Effector memory CD8-positive, alpha-beta T cell (primary cell): ENCODE results near the gene PEX6.
A peak's percentile ranks its signal among the peaks of the same experiment; 100 is the strongest.

Experiments used
- ATAC-seq: fragments of 150-1000 bp; cut with Tn5 transposase; replicated peaks from 2 replicates; pipeline ENCODE4 v1.10.0; 2021; ENCODE audit warnings: mild to moderate bottlenecking, moderate library complexity
- DNase-seq, 3 experiments: peaks; one replicate each; pipeline ENCODE4 v3.0.0; 2021
- H3K27ac Mint-ChIP-seq, 2 donors: one replicate each; pipeline ENCODE4 v1.8.0; 2022; ENCODE audit warnings: mild to moderate bottlenecking in 2 of 2, mixed read lengths in 2 of 2, moderate library complexity in 2 of 2
- H3K27me3 Mint-ChIP-seq, 2 donors: one replicate each; pipeline ENCODE4 v1.8.0; 2022; ENCODE audit warnings: mixed read lengths in 2 of 2
- H3K36me3 Mint-ChIP-seq: one replicate; pipeline ENCODE4 v1.8.0; 2022; ENCODE audit warnings: mild to moderate bottlenecking, moderate library complexity, mixed read lengths; ENCODE audit not compliant: insufficient read depth
- H3K4me1 Mint-ChIP-seq, 2 donors: one replicate each; pipeline ENCODE4 v1.8.0; 2022; ENCODE audit warnings: low read depth in 2 of 2, mixed read lengths in 2 of 2
- H3K4me3 Mint-ChIP-seq, 2 donors: one replicate each; pipeline ENCODE4 v1.8.0; 2022; ENCODE audit warnings: mild to moderate bottlenecking in 2 of 2, mixed read lengths in 2 of 2, moderate library complexity in 2 of 2
- H3K9me3 Mint-ChIP-seq, 2 donors: one replicate each; pipeline ENCODE4 v1.8.0; 2022; ENCODE audit warnings: mixed read lengths in 2 of 2

PEX6 gene

GRCh38 chr6:42933205-42933604 is 45.8 kb downstream of the PEX6 start:
- H3K4me3 Mint-ChIP-seq: peak overlapping the region; percentile 95 to 97
- no peak for DNase-seq
- H3K27ac Mint-ChIP-seq: peak overlapping the region; percentile 97 to 98
- no peaks in the 10 kb centered on the region for H3K27me3 Mint-ChIP-seq
- no peaks in the 10 kb centered on the region for H3K9me3 Mint-ChIP-seq
- H3K4me1 Mint-ChIP-seq: peaks cover 50 to 59% of the 10 kb centered on the region in 2 donors
- no peak for ATAC-seq
- peaks cover 65% of the 10 kb centered on the region for H3K36me3 Mint-ChIP-seq

DNA sequence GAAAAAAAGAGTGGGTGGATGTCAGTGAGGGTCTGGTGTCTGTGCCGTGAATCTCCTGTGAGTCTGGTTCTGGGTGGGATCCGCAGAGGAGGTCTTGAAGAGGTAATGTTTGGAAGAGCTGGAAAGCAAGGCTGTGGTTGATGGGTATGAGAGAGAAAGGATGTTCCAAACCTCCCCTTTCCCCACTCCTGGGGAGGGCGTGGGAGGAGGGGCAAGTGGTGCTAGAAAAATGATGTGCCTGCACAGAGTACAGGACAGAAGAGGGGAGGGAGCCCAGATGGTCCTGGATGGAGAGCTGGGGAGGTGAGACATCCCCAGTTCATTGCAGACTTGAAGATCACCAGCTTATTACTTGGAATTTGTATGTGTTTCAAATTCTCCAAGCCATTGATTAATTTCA is 46.6 kb downstream of the PEX6 start:
- Mint-ChIP-seq H3K9me3 (no peaks in the 10 kb centered on the region), H3K4me3 (peak overlapping the region; percentile 95 to 97), H3K27me3 (no peaks in the 10 kb centered on the region), H3K36me3 (peaks cover 60% of the 10 kb centered on the region), H3K27ac (peak overlapping the region; percentile 97 to 98), H3K4me1 (peaks cover 47 to 55% of the 10 kb centered on the region in 2 donors)
- ATAC-seq (no peak), DNase-seq (no peak)

- ATAC-seq: peak; percentile 32
- Mint-ChIP-seq H3K27ac (peak overlapping the region; percentile 97 to 98), H3K4me3 (peak overlapping the region; percentile 95 to 97), H3K27me3 (no peaks in the 10 kb centered on the region), H3K9me3 (no peaks in the 10 kb centered on the region), H3K4me1 (peaks cover 42 to 50% of the 10 kb centered on the region in 2 donors), H3K36me3 (peaks cover 42% of the 10 kb centered on the region)
- peak in 2 of 3 experiments; percentile 40 to 44 for DNase-seq
These were observed 49.1 kb downstream of the PEX6 start for GRCh38 chr6:42929821-42930360.

- H3K4me1 Mint-ChIP-seq: peaks cover 42 to 49% of the 10 kb centered on the region in 2 donors
- peak within 1 kb of the TSS; percentile 97 to 98 for H3K27ac Mint-ChIP-seq
- H3K4me3 Mint-ChIP-seq: peak within 1 kb of the TSS; percentile 95 to 97
- H3K9me3 Mint-ChIP-seq: no peaks in the 10 kb centered on the region
- peak; percentile 91 to 92 (median 92) for DNase-seq
- peaks cover 35% of the 10 kb centered on the region for H3K36me3 Mint-ChIP-seq
- ATAC-seq: peak; percentile 81
- no peaks in the 10 kb centered on the region for H3K27me3 Mint-ChIP-seq
These were observed 49.8 kb downstream of the PEX6 start, which contains the start of gene CNPY3 for GRCh38 chr6:42928986-42929820. CNPY3 (plus strand) TSS chr6:42929480; CDS start chr6:42929571, 91 bp downstream.

GRCh38 chr6:42925248-42925857 is 53.6 kb downstream of the PEX6 start:
- no peak overlapping the region for H3K4me3 Mint-ChIP-seq
- no peaks in the 10 kb centered on the region for H3K27me3 Mint-ChIP-seq
- H3K36me3 Mint-ChIP-seq: peaks cover 16% of the 10 kb centered on the region
- peaks cover 13 to 15% of the 10 kb centered on the region in 2 donors for H3K4me1 Mint-ChIP-seq
- no peak overlapping the region for H3K27ac Mint-ChIP-seq
- DNase-seq: no peak
- no peak for ATAC-seq
- H3K9me3 Mint-ChIP-seq: no peaks in the 10 kb centered on the region

DNA sequence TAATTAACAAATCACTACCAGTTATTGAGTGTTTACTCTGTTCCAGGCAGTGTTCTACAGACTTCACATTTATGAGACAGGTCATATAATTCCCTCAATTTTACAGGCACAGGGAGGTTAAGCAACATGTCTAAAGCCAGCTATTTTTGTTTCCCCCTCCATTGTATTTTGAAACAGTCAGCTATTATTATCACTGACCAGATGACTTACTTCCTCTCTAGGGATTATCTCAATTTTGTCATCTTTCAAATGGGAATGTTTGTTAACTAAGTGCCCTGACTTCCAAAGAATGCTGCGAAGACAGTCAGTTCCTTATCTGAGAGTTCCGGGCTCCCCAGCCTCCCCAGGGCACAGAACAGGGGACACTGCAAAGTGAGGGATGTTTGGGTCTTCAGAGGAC is 55.3 kb downstream of the PEX6 start:
- no peaks in the 10 kb centered on the region for H3K9me3 Mint-ChIP-seq
- no peaks in the 10 kb centered on the region for H3K27me3 Mint-ChIP-seq
- no peak overlapping the region for H3K27ac Mint-ChIP-seq
- ATAC-seq: no peak
- H3K4me1 Mint-ChIP-seq: peaks cover 5% of the 10 kb centered on the region in 2 donors
- no peak overlapping the region for H3K4me3 Mint-ChIP-seq
- no peak for DNase-seq
- peaks cover under 1% of the 10 kb centered on the region for H3K36me3 Mint-ChIP-seq

DNA sequence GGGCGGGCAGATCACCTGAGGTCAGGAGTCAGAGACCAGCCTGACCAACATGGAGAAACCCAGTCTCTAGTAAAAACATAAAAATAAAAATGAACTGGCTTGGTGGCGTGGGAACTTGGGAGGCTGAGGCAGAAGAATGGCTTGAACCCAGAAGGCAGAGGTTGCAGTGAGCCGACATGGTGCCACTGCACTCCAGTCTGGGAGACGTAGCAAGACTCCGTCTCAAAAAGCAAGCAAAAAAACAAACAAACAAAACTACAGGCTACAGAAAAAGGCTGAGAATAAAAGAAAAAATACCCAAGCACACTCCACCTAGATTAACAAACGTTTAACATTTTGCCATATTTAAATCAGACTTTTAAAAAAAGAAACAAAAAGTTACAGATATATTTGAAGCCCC is 57.2 kb downstream of the PEX6 start:
- DNase-seq (no peak), ATAC-seq (no peak)
- Mint-ChIP-seq H3K9me3 (no peaks in the 10 kb centered on the region), H3K36me3 (no peaks in the 10 kb centered on the region), H3K27ac (no peak overlapping the region), H3K4me1 (no peaks in the 10 kb centered on the region), H3K27me3 (no peaks in the 10 kb centered on the region), H3K4me3 (no peak overlapping the region)

DNA sequence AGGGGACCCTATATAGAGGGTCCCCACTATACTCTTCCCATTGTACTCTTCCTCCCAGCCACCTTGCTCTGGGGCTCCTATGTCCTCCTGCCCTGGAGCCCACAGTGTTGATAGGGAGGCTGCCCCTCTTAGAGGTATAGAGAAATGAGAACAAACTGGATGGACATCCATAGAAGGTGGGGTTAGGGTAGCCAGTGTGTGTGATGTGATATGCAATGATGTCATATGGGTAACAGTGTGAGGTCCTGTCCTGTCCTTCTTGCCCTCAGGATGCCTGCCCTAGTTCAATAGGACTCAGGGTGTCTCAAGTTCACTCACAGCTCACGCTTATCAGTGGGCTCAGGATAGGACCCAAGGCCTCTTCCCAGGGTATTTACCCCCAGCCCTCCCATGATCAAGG is 62.7 kb downstream of the PEX6 start:
- no peaks in the 10 kb centered on the region for H3K36me3 Mint-ChIP-seq
- no peak overlapping the region for H3K27ac Mint-ChIP-seq
- no peak overlapping the region for H3K4me3 Mint-ChIP-seq
- peaks cover 0 to 1% of the 10 kb centered on the region in 2 donors for H3K4me1 Mint-ChIP-seq
- DNase-seq: no peak
- H3K9me3 Mint-ChIP-seq: no peaks in the 10 kb centered on the region
- ATAC-seq: no peak
- peaks cover 1 to 30% of the 10 kb centered on the region in 2 donors for H3K27me3 Mint-ChIP-seq

DNA sequence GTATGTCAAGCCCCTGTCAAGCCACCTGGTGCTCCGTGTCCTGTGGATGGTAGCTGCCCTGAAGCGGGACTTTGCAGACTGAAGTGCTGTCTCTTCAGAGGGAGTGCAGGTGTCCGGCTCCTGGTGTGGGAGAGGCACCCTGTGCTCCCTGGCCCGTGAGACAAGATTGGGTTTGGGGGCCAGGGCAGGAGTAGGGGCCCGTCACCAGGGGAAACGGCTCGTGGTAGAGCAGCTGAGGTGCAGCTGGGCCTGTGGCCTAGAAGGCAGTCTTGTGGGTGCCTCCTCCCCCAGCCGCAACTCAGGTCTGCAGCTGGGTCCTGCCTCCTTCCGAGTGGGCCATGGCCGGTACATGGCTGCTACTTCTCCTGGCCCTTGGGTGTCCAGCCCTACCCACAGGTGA is 63.2 kb downstream of the PEX6 start, which contains the start of gene PTCRA:
Gene PTCRA (plus strand): TSS at position 322 of the 400 bp plus-strand sequence. CDS start 17 bp downstream, at position 339.
- Mint-ChIP-seq H3K27me3 (peaks cover 6 to 36% of the 10 kb centered on the region in 2 donors), H3K4me3 (no peak within 1 kb of the TSS), H3K9me3 (no peaks in the 10 kb centered on the region), H3K27ac (peak within 1 kb of the TSS in 1 of 2 donors; percentile 44), H3K36me3 (no peaks in the 10 kb centered on the region), H3K4me1 (peaks cover 0 to 3% of the 10 kb centered on the region in 2 donors)
- no peak for DNase-seq
- no peak for ATAC-seq

DNA sequence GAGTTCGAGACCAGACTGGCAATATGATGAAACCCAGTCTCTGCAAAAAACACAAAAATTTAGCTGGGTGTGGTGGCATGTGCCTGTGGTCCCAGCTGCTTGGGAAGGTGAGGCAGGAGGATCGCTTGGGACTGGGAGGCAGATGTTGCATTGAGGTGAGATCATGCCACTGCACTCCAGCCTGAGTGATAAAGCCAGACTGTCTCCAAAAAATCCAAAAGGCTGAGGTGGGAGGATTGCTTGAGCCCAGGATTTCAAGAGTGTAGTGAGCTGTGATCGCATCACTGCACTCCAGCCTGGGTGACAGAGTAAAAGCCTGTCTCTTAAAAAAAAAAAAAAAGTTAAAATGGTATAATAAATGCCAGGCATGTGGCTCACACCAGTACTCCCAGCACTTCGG is 64.4 kb downstream of the PEX6 start:
- no peaks in the 10 kb centered on the region for H3K36me3 Mint-ChIP-seq
- no peak overlapping the region for H3K27ac Mint-ChIP-seq
- no peak for DNase-seq
- H3K4me1 Mint-ChIP-seq: peaks cover 0 to 3% of the 10 kb centered on the region in 2 donors
- no peaks in the 10 kb centered on the region for H3K9me3 Mint-ChIP-seq
- ATAC-seq: no peak
- H3K27me3 Mint-ChIP-seq: peaks cover 6 to 36% of the 10 kb centered on the region in 2 donors
- no peak overlapping the region for H3K4me3 Mint-ChIP-seq
